H54 (cell line): Measurements from ENCODE around the gene SNX15.

ENCODE experiments used
- DNase-seq: peaks from one replicate; pipeline ENCODE4 v3.0.0; 2011; ENCODE audit warnings: low spot score, mixed read lengths; ENCODE audit not compliant: insufficient read length
- FAIRE-seq: peaks from 3 replicates; lab custom pipeline; 2011; peaks lifted over from hg19 to GRCh38; lab: Jason Lieb, UNC
- POLR2A ChIP-seq: IDR thresholded peaks from 2 replicates; pipeline ENCODE4 v1.6.1; 2011; ENCODE audit warnings: low read depth, mild to moderate bottlenecking, low read length

The SNX15 gene

DNA sequence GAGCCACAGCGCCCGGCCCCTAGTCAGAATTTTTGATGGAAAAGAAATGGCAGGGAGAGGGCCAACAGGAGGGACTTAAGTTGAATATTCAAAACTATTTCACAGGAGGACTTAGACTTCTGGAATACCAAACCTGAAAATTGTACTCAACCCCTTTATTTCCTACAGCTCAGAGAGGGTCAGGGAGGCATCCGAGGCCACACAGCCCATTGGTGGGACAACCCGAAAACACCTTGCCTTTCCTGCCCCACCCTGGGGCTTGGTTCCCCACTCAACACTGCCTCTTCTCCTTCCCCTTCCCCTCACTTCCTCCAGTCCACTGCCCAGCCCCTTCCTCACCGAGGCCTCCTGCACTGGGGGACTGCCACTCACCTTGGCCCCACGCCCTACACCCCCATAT lies 29.8 kb downstream of the SNX15 start:
- no peak for TF ChIP-seq POLR2A
- no peak for FAIRE-seq
- DNase-seq, result no peak

DNA sequence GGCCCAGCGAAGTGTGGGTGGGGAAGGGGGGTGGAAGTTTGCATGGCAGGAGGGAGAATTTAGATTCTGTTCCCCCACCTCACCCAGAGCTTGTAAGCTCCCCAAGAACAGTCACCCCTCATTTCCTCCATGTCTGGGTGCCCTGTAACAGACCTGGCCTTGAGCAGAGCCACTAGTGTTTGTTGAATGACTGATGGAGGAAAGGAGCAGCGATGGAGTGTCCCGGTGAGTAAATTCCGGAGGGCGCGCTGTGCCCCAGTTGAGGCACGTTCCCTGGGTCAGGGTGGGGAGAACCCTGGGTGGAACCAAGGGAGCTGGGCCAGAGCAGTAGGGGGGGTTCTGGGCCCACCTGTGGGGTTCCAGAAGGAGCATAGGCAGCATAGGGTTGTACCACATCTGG lies 30.3 kb downstream of the SNX15 start:
- no peak for DNase-seq
- no peak for TF ChIP-seq POLR2A
- FAIRE-seq, result no peak

DNA sequence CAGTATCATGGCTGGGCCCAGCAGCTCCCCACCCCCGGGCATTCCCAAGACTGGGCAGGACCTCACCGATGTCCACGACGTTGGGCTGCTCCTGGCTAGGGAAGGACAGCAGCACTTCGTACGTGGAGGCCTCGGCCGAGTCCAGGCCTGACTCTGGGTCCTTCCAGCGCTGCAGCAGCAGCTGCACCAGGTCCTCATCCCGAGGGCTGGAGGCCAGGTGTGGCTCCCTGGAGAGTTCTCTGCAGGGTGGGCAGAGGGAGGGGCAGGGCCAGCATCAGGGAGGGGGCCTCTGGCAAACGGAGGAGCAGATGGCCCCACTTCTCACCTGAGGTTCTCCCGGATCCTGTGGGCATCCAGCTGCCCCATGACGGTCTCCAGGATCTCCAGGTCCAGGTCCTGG lies 30.8 kb downstream of the SNX15 start:
- no peak for TF ChIP-seq POLR2A
- DNase-seq (no peak), FAIRE-seq (no peak)

DNA sequence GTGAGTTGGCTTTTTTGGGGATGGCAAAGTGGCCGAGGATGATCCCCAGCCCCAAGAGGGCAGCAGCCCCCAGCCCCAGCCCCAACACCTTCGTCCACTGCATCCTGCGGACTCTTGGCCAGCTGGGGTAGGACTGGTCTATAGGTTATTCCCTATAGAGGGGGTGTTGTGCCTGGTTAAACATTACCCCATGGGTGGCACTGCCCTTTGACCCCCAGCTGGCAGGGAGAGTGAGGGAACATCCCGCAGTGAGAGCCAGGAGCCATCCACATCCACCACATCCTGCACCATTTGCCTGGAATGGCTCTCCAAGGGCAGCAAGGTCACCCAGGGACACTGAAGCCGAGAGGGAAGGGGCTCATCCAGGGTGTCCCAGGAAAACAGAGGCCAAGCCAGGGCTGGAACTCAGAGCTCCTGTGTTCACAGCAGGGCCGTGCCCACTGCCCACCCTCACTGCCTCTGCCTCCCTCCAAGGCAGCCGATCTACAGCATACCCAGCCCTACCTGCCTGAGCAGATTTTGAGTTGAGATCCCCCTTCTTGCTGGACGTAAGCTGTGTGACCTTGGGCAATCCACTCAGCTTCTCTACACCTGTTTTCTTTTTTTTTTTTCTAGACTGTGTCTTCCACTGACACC lies 31.3 kb downstream of the SNX15 start, which contains the start of gene NAALADL1:
Gene NAALADL1, minus strand, starts transcription at position 135 of the 636 bp plus-strand sequence. Its CDS starts 32 bp downstream, at position 103.
- TF ChIP-seq POLR2A, result no peak
- DNase-seq (no peak), FAIRE-seq (no peak)

DNA sequence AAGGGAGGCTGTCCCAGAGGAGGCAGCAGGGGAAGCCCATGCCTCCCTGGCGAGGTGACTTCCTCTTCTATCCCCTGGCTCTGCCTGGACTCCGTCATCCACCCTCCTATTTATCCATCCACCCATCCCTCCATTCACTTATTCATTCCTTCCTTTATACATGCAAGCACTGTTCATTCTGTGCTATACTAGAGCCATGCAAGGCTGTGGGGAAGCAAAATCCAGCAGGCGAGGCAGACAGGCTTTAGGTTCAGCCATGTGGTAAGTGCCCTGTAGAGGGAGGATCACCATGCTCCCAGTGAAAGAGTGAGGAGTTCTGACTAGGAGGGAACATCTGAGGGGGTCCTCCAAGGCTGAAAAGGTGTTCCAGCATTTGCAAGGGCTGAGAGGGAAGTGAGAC lies 32.3 kb downstream of the SNX15 start:
- no peak for TF ChIP-seq POLR2A
- DNase-seq (no peak), FAIRE-seq (no peak)

DNA sequence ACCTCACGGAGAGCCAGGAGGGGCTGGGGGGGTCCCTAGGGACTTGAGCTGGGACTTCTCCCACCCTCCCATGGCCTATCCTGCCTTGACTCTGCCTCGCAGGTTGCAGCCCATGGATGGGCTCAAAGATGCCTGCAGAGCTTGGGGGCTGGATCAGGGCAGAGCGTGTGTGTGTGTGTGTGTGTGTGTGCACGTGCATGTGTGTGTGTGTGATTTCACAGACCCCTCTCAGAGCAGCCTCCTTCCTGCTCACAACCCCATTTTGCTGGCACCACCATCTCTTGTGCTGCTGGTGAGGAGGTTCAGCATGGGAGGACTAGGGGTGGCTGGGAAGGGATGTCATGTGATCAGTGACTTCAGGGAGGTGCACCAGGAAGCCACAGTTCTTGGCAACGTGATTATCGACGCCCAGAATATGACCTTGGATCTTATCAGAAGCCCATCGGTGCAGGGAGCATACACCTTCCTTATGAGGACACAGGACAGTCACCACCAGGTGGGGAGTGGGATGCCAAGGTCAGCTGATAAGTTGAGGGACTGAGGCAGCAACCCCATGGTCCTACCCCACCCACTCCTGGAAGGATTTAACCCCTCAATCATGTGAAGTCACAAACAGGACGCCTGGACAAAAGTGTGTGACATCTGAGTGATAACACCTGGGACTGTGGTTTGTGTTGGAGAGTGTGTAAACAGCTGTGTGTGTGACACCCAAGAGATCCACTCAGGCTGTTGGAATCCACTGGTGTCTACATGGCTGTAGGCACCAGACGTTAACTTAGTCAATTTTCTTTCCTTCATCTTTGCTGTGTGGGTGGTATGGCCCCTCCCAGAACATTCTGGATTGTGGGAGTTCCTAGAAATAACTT lies 33.0 kb downstream of the SNX15 start:
- DNase-seq, result no peak
- TF ChIP-seq POLR2A, result no peak
- no peak for FAIRE-seq

DNA sequence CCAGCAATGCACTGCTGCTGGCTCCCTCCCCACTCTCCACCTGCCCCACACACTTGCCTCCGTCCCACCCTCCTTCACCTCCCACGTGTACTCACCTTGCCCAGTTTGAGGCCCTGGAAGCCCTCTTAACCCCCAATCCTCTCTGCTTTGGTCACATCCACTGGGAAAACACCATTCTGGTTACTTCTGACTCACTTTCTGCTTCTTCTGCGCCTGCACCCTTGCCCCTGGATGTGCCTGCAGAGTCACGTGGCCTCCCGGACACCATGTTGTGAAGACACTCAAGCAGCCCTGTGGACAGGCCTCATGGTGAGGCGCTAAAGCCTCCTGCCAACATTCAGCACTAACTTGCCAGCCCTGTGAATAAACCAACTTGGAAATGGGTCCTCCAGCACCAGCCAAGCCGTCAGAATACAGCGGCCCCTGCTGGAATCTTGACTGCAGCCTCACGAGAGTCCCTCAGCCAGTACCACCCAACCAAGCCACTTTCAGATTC lies 33.7 kb downstream of the SNX15 start:
- DNase-seq (no peak), FAIRE-seq (no peak)
- TF ChIP-seq POLR2A, result no peak

DNA sequence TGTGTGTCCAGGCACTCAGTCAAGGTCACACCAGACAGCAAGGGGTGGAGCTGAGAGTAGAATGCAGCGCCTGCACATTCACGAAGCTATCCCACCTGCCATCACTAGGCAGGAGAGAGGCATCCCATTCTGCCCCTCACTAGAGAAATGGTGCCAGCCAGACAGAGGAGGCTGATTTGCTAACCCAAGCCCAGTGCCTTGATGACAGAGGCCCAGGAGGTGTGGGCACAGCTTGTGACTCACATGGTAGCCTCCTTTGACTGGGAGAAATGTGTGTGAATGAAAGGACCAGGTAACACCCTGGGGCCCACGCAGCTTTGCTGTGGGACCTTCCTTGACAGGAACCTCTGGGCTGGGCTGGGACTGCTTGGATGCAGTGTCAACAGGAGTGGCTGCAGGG lies 36.3 kb downstream of the SNX15 start:
- DNase-seq, result no peak
- TF ChIP-seq POLR2A, result no peak
- no peak for FAIRE-seq

DNA sequence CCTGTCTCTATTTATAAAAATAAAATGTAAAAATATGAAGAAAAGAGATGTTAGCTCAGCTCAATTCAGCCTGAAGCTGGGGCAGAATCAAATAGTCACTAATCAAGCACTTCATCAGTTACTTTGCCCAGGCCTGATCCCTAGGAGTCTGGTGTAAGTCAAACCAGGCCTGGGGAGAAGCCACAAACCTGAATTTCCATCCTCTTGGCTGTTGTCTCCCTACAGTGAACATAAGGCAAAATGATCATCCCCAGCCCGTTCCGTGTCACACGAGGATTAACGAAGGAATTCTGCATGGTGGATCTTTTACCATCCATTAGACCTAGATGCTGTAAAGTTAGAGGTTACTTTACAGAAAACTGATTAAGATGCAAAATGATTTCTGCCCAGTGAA lies 37.6 kb downstream of the SNX15 start:
- FAIRE-seq, result no peak
- no peak for DNase-seq
- TF ChIP-seq POLR2A, result no peak

DNA sequence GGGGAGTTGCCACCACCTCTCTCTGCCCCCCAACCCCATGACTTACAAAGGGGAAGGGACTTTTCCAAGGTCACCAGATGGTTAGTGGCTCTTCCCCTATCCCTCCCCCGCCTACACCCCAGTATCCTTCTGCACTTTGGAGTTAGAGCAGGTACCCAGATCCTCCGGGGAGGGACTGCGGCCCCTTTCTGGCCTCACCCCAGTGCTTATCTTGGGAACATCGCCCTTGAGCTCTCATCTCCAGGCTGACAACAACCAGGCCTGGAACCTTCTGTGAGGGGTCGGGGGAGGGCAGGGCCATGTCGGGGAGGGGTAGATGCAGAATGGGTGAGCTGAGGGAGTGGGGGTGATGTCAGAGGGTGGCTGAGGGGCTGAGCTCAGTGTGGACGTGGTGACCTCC lies 38.6 kb downstream of the SNX15 start:
- no peak for DNase-seq
- FAIRE-seq, result no peak
- no peak for TF ChIP-seq POLR2A

DNA sequence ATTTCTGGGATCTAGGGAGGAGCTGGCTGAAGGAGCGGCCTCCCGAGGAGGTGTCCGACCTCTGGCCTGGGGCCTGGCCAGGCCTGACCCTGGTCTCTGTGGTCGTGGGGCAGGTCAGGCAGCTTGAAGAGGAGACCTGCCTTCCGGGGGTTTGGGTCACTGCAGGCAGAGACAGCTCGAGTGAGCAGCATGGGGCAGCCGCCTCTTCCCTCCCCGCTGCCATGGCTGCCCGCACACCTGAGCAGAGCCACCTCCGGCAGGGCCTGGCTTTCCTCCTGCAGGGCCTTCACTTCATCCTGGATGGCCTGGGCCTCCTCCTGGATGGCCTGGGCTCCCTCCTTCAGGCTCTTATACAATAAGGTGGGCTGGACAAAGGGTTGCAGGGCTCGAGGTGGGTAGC lies 39.1 kb downstream of the SNX15 start:
- TF ChIP-seq POLR2A, result no peak

DNA sequence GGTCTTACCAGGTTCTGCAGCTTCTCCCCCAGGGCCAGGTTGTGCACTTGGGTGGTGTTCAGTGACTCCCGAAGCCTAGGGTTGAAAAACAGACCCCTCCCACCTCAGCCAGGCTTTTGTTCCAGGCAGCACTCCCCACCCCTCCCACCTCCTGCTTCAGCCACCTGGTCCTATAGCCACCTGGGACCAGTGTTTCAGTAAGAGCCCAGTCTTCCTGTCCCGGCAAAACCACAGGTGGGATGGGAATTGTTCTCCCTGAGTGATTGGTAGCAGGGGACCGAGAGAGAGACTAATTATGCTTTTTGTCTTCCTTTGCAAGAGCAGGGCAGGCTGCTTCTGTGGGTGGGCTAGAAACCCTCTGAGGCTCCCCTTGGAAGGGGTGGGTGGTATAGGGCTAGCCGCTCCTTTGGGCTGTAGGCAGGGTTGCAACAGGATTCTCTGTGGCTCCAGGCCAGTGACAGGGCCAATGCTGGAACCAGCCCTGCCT lies 39.6 kb downstream of the SNX15 start:
- DNase-seq (no peak), FAIRE-seq (no peak)
- no peak for TF ChIP-seq POLR2A

More for the DNA sequence above, 39.1 kb downstream of the SNX15 start:
- FAIRE-seq, result no peak
- DNase-seq, result no peak

DNA sequence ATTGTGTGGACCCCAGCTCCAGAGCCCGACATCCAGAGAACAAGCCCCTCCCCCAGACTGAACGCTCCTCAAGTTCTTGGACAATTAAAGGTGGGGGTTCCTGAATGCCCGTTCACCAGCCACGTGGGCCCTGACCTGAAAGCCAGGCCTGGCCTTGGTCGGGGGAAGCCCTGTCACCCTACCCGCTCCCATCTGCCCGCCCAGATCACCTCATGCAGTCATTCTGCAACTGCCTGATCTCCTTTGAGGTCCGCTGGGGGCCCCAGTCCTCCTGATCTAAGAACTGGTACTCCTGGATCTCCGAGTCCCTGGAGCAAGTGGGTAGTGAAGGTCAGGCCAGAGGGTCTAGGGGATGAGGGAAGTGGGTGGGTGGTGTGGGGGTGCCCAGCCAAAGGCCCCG lies 40.2 kb downstream of the SNX15 start:
- no peak for TF ChIP-seq POLR2A
- FAIRE-seq, result no peak
- DNase-seq, result no peak

DNA sequence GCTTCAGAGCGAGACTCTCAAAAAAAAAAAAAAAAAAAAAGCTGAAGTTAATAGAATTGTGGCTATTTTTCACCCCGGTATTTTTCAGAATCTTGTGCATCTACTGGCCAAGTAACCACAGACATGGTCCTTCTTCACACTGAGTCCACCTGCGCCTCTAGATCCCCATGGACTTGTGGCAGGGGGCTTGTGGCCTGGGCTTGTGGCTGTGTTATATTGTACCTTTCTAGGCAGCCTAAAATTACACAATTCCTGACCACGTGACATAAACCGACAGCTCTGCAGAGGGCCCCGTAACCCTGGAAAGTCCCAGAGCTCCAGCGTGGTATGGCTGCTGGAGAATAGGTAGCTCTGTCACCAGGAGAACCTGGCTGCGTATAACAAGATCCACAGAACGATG lies 42.0 kb downstream of the SNX15 start:
- TF ChIP-seq POLR2A, result no peak
- DNase-seq (no peak), FAIRE-seq (no peak)
